ENCODE data around the gene HOXD1. TPM values are rescaled to one million over a fixed set of nuclear protein-coding genes. Genes with fewer than 3 reads are reported as not detected.

The HOXD1 gene
- total RNA-seq, 1 donor from 2014 or later, result 0.48 TPM

GRCh38 chr2:176182671-176183070 lies 5.8 kb upstream of the HOXD1 start:
- no peak for DNase-seq (ENCODE audit: low spot score)

- no peak for DNase-seq (ENCODE audit: low spot score)
These were observed 3.7 kb upstream of the HOXD1 start for GRCh38 chr2:176184749-176185148.

DNA sequence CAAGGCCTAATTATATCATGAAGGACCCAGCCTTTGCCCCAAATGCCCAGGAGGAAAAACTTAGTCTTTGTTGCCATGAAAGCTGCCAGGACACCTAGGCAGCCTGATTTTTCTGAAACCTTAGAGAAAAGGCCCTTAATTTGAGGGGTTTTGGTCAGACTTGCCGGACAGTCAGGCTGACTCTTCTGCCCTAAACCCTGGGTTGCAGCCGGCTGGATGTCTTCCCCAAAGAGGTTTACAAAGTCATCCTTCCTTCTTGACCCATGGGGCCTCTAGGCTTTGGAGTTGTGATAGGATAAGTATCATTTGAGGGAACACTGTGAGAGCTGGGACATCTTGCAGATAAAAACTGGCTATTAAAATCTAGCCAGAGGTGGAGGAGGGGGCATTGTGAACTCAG lies 2.4 kb upstream of the HOXD1 start:
- no peak for DNase-seq (ENCODE audit: low spot score)

DNA sequence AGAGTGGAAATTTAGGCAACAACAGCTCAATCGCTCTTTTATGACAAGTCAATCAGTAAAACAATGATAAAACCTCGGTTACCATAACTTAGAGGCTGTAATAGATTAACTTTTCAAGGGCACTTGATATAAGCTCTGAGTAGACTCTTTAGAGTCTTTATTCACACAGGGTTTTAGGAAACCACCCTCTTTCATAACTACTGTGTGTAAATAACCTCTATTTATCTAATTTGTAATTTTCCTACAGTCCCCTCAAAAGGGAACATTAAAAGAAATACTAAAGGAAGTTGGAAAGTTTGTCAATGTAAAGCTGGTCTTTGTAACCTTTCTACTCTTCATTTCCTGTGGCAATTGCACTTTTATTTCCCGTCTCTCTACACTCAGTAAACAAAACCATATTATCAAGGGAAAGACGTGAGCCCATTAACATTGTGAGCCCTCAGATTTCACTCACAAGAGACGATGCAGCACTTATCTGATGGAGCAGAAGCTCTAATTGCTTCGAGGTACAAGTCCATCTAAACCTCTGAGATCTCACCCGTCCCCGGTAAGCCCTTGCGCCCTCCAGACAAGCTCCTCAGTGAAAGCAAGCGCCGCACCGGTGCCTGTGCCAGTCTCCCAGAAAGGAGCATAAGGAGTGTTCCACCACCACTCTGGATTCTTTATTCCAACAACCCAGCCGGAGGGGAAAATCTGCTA lies 1.1 kb upstream of the HOXD1 start:
- no peak for DNase-seq (ENCODE audit: low spot score)

DNA sequence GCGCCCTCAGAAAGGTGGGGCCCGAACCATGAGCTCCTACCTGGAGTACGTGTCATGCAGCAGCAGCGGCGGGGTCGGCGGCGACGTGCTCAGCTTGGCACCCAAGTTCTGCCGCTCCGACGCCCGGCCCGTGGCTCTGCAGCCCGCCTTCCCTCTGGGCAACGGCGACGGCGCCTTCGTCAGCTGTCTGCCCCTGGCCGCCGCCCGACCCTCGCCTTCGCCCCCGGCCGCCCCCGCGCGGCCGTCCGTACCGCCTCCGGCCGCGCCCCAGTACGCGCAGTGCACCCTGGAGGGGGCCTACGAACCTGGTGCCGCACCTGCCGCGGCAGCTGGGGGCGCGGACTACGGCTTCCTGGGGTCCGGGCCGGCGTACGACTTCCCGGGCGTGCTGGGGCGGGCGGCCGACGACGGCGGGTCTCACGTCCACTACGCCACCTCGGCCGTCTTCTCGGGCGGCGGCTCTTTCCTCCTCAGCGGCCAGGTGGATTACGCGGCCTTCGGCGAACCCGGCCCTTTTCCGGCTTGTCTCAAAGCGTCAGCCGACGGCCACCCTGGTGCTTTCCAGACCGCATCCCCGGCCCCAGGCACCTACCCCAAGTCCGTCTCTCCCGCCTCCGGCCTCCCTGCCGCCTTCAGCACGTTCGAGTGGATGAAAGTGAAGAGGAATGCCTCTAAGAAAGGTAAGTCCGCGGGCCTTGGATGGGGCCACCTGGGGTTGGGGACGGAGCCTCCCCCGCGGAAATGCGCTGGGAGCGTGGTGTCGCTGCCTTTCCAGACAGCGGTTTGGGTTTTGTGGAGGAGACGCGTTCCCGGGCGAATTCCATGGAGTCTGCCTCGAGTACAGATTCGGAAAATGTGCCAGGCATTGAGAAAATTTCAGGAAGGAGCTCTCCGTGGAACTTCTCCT lies 559 bp downstream of the HOXD1 start:
- DNase-seq (ENCODE audit: low spot score), result no peak

DNA sequence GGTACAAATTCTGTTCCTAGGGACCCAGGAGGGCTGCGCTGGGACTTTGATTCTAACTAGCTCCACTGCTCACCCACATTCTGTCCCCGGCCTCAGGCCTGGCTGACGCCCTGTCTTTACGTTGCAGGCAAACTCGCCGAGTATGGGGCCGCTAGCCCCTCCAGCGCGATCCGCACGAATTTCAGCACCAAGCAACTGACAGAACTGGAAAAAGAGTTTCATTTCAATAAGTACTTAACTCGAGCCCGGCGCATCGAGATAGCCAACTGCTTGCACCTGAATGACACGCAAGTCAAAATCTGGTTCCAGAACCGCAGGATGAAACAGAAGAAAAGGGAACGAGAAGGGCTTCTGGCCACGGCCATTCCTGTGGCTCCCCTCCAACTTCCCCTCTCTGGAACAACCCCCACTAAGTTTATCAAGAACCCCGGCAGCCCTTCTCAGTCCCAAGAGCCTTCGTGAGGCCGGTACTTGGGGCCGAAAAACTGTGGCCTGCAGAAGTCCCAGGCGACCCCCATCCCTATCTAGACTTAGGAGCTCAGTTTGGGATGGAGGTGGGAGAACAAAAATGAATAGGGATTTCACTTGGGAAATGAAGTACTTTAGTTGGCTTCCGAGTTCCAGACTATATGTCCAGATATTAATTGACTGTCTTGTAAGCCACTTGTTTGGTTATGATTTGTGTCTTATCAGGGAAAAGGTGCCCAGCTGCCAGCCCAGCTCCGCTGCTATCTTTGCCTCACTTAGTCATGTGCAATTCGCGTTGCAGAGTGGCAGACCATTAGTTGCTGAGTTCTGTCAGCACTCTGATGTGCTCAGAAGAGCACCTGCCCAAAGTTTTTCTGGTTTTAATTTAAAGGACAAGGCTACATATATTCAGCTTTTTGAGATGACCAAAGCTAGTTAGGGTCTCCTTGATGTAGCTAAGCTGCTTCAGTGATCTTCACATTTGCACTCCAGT lies 1.5 kb downstream of the HOXD1 start:
- no peak for DNase-seq (ENCODE audit: low spot score)

DNA sequence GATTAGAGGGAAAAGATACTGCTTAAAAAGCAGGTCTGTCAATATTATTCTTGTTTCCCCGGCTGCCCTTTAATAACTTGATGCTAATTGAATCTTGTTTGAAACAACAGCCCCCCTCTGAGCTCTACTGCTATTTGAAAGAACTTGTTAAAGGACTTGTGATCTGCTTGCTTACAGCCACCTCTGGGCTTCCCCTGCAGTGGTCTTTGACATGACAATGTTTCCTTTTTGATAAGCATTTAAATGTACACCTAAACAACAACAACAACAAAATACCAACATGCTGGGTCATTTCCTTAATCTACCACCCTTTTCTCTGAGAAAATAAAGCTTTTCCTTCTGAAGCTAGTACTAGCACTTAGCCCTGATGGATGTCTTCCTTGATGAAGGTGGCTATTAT lies 3.9 kb downstream of the HOXD1 start:
- no peak for DNase-seq (ENCODE audit: low spot score)

DNA sequence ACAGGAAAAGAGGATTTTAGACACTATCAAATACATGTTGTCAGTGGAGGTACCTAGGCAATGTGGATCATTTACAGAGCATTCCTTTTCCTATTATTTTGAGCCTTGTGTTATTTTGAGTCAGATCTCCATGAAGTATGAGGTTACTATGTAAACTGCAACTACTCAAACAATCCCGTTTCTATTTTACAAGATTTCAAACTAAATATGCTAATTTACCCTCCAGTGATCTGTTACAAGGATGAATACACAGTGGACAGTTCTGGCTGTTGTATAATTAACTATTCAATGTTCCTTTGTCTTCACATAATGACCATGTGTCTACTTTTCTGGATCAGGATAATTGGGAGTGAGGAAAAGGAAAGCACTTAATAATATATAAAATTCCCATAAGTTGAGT lies 4.6 kb downstream of the HOXD1 start:
- DNase-seq (ENCODE audit: low spot score), result no peak

DNA sequence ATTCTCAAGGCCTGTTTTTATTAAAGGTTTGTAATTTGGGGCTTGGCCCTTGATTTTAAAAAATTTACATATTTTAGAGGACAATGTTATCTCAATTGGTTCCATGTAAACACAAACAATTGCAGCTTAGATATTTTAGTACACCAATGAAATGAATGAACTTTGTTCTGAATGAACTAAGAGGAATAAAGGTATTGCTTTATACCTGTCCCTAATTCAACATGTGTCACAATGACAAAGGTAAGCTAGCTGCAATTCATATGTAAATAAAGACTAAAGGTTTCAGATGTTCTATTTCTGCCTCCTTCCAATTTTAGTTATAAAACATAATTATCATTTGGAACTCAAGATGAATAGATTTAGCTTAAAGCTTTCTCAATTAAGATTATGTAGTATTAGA lies 11.4 kb downstream of the HOXD1 start:
- no peak for DNase-seq (ENCODE audit: low spot score)

GRCh38 chr2:176200971-176201370 lies 12.5 kb downstream of the HOXD1 start:
- no peak for DNase-seq (ENCODE audit: low spot score)

- DNase-seq (ENCODE audit: low spot score), result no peak
These were observed 14.0 kb downstream of the HOXD1 start for GRCh38 chr2:176202491-176202890.

- DNase-seq (ENCODE audit: low spot score), result no peak
These were observed 16.7 kb downstream of the HOXD1 start for GRCh38 chr2:176205126-176205525.

GRCh38 chr2:176206136-176206535 lies 17.7 kb downstream of the HOXD1 start:
- no peak for DNase-seq (ENCODE audit: low spot score)

DNA sequence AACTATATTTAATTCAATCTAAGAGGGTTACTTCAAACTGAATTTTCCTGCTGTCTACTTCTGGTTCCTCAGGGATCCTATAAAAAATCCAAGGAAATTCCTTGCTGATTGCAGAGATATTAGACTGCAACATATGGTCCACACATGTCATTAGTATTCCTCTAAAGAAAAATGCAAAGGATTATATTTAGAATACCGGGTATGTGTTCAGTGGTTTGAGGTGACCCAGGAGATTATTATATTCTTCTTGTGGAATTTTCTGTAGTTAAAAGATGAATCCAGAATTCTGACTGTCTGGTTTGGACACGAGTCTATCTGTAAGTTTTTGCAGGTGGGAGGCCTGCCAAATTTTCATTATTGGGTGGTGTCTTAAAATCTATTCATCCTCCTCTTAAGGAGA lies 18.2 kb downstream of the HOXD1 start:
- peak; percentile 18 for DNase-seq (ENCODE audit: low spot score)

GRCh38 chr2:176211110-176211509 lies 22.6 kb downstream of the HOXD1 start:
- no peak for DNase-seq (ENCODE audit: low spot score)

DNA sequence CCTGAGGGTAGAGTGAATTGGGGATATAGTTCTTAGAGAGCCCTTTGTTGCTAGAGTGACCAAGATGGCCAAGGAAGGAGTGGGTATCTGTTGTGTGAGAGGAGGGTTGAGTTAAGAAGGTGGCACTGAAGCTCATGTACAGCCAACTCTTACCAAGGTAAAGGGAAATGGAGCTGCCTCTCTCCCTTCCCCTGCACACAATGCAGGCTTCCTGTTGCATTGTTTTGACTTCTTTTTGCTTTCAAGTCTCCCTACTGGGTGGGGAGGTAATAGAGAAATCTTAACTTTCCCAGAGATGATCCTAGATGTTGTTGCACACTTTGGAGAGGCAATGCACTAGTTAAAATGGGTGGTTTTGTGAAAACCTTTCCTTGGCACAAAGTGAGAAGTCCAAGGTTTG lies 23.8 kb downstream of the HOXD1 start:
- no peak for DNase-seq (ENCODE audit: low spot score)

DNA sequence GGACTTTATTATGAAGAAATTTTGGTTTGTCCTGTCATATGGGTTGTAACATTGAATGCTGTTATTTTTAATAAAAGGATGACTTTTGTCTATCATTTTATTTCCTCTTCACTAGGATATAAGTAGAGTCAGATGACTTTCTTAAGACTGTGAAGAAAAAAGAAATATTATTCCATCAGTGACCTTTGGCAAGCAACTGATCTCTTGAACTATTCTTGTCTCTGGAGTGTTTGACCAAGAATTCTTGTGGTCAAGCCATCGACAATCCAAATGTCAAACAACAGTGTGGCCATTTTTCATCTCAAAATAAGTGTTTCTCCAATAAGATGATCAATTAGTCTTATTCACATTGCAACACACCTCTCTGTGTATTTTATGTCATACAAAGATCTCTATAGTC lies 24.9 kb downstream of the HOXD1 start:
- DNase-seq (ENCODE audit: low spot score), result no peak

- no peak for DNase-seq (ENCODE audit: low spot score)
These were observed 39.4 kb downstream of the HOXD1 start for GRCh38 chr2:176227874-176228273.

DNA sequence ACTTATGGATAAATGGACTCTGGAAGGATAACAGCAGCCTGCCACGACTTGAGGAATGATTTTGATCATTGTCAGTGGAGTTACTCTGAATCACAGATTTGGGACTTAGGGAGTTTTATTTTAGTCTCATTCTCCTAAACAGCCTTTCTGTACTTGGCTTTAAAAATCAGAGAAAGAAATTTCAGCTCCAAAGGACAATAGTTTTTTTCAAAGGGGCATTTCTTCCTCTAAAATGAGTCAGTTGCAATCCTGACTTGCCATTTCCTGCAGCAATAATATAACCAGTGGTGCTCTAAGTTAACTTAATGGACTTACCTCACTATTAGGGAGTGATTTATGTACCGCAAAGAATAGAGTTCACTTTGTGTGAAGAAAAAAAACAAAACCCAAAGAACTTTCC lies 45.7 kb downstream of the HOXD1 start:
- DNase-seq (ENCODE audit: low spot score), result no peak

DNA sequence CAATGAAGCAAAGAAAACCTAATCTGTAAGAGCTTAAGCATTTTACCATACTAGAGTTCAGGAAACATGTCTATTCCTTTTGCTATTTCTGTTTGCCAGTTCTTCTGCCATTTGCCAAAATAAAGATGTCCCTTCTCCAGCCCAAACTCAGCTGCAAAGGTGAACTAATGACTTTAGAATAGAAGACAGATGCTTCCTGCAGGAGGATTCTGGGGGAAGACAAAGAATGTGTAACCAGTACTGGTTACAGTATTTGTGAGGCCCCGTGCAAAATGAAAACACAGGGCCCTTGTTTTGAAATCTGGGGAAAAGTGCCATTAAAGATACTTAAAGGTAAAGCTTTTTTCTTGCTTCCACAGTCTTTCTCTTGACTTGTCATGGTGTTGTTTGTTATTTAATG lies 46.5 kb downstream of the HOXD1 start:
- no peak for DNase-seq (ENCODE audit: low spot score)

DNA sequence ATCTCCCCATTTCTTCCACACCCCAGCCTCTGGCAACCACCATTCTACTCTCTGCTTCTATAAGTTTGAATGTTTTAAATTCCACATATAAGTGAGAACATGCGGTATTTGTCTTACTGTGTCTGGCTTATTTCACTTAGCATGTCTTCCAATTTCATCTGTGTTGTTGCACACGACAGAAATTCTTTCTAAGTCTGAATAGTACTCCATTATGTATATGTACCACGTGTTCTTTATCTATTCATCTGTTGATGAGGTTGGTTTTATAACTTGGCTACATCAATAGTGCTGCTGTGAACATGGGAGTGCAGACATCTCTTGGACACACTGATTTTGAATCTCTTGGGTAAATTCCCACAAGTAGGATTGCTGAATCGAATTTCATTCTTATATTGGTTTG lies 49.0 kb downstream of the HOXD1 start:
- DNase-seq (ENCODE audit: low spot score), result peak; percentile 59

DNA sequence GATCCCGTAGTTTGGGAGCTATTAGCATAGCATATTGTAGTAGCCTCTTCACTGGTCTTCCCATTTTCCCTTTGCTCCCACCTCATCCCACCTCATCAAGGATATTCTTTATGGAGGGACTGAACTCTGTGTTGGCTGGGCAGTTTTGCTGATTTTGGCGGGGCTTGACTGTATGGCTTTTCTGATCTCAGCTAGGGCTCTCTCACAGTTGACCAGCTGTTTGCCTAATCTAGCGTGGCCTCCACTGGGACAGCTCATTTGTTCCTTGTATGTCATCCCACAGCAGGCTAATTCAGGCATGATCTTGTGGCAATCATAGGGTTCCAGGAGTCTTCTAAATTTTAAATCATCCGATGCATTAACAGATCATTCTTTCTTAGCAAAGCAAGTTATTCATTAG lies 50.6 kb downstream of the HOXD1 start:
- no peak for DNase-seq (ENCODE audit: low spot score)
